Activated CD8-positive, alpha-beta T cell treated with anti-CD3 and anti-CD28 coated beads, Interleukin-2, amount 10 ng/mL, durations not matched to agents 7 days and 5 days (primary cell): ENCODE data around the gene FBXO17. TPM values are rescaled to one million over a fixed set of nuclear protein-coding genes. Genes with fewer than 3 reads are reported as not detected.

ENCODE experiments used
- ATAC-seq: fragments of 150-1000 bp; cut with Tn5 transposase; one replicate; pipeline ENCODE4 v1.10.0; 2021; ENCODE audit warnings: moderate library complexity
- CTCF ChIA-PET: fragments of 350-600 bp; sonication (Branson Sonifier 250); formaldehyde crosslinking; loops from one replicate; lab custom pipeline; 2021; ENCODE audit warnings: antibody characterized with exemption; lab: Charles Lee
- POLR2A ChIA-PET: fragments of 350-600 bp; sonication (Branson Sonifier 250); formaldehyde crosslinking; loops from one replicate; lab custom pipeline; 2021; ENCODE audit warnings: antibody characterized with exemption; lab: Charles Lee
- DNase-seq: peaks from one replicate; pipeline ENCODE4 v3.0.0-alpha.2; 2020
- H3K27ac Mint-ChIP-seq: one replicate; pipeline ENCODE4 v1.8.0; 2021; ENCODE audit warnings: mild to moderate bottlenecking, mixed read lengths
- H3K27me3 Mint-ChIP-seq: one replicate; pipeline ENCODE4 v1.8.0; 2021; ENCODE audit warnings: low read depth, mixed read lengths
- H3K36me3 Mint-ChIP-seq: one replicate; pipeline ENCODE4 v1.8.0; 2021; ENCODE audit warnings: low read depth, mixed read lengths
- H3K4me1 Mint-ChIP-seq: one replicate; pipeline ENCODE4 v1.8.0; 2021; ENCODE audit warnings: low read depth, mixed read lengths
- H3K4me3 Mint-ChIP-seq: one replicate; pipeline ENCODE4 v1.8.0; 2021; ENCODE audit warnings: mild to moderate bottlenecking, mixed read lengths
- H3K9me3 Mint-ChIP-seq: one replicate; pipeline ENCODE4 v1.8.0; 2022; ENCODE audit warnings: mixed read lengths; ENCODE audit not compliant: insufficient read depth
- total RNA-seq, 2 experiments: library from RNA; stranded (reverse); gene quantifications; one replicate each; pipeline ENCODE4 v1.2.3, GENCODE V29; 2021

The FBXO17 gene
- total RNA-seq, 2 experiments from 2014 or later = not detected

DNA sequence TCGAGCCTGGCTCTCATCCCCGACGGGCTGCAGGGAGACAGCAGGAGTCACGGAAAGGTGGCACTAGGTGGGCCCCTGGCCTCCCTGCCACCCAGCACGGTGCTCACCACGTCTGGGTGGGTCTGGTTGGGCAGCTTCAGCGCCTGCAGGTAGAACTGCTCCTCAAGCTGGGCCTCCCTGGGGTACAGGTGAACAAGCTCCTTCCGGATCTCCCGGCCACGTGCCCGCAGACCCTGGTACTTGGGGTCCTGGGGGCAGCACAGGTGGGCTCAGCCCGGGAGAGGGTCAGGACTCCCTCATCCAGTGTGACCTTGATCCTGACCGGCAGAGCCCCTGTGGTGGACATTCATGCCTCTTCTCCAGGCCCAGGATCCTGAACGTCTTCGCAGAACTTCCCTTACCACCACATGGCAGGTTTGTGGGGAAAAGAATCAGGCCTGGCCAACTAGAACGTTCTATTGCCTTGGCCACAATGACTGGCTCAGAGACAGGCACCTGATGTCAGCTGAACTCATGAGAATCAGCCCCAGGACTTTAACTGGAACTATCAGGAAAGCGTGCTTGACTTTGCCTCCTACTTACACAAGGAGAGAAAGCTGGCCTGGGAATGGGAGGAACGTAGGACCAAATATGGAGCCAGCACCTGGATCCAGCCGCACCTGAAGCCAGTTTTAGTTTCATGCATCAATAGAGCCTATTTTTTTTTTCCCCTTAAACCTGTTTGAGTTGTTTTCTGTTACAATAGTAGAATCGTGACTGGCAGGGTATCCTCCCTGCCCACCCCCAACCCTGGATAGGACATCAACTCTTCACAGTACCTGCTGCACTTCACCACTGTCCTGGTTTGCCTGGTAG, 53.9 kb downstream of the FBXO17 start:
- CTCF ChIA-PET = interaction anchor here (0.6 kb wide), 2 partner anchors 9 to 519 kb away, joined by 3 read pairs; partner anchors contain the start of genes FAM98C, MRPS12 and SARS2
- Mint-ChIP-seq H3K27ac (peak overlapping the region; percentile 10), H3K36me3 (peaks cover 21% of the 10 kb centered on the region)

DNA sequence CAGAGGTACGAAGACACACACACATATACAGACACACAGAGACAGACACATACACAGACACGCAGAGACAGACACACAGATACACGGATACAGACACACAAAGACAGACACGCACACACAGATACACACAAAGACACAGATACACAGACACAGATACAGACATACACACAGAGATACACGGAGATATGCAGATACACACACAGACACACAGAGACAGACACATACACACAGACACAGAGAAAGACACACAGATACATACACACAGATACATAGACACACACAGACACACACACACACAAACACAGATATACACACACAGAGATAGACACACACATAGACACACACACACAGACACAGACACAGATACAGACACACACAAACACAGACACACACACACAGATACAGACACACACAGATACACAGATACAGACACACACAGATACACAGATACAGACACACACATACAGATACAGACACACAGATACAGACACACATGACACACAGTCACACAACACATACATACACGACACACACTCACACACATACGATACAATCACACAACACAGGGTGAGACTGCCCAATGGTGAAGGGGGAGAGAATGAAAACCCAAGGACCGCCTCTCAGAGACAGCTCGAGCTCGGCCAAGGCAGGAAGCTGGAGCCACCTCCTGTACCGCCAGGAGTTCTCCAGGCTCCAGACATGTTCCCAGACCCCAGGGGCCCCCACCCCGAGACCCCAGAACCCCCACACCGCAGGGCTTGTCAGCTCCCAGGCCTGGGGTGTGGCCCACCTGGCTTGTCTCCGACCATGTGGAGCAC, 54.7 kb downstream of the FBXO17 start:
- peaks cover 2% of the 10 kb centered on the region for H3K4me1 Mint-ChIP-seq
- H3K4me3 Mint-ChIP-seq = no peak overlapping the region
- H3K27ac Mint-ChIP-seq = no peak overlapping the region
- POLR2A ChIA-PET = no interaction called here
- H3K9me3 Mint-ChIP-seq = no peaks in the 10 kb centered on the region
- CTCF ChIA-PET = interaction anchor here (0.6 to 4.2 kb wide), 2 partner anchors 10 to 518 kb away, joined by 3 to 18 read pairs; partner anchors contain the start of genes FAM98C, MRPS12 and SARS2
- H3K36me3 Mint-ChIP-seq = peaks cover 21% of the 10 kb centered on the region
- H3K27me3 Mint-ChIP-seq = no peaks in the 10 kb centered on the region
- DNase-seq = no peak
- no peak for ATAC-seq

More for the DNA sequence above, 53.9 kb downstream of the FBXO17 start:
- POLR2A ChIA-PET = no interaction called here
- Mint-ChIP-seq H3K4me1 (peaks cover 2% of the 10 kb centered on the region), H3K9me3 (no peaks in the 10 kb centered on the region), H3K27me3 (no peaks in the 10 kb centered on the region), H3K4me3 (no peak overlapping the region)
- ATAC-seq = no peak
- no peak for DNase-seq

DNA sequence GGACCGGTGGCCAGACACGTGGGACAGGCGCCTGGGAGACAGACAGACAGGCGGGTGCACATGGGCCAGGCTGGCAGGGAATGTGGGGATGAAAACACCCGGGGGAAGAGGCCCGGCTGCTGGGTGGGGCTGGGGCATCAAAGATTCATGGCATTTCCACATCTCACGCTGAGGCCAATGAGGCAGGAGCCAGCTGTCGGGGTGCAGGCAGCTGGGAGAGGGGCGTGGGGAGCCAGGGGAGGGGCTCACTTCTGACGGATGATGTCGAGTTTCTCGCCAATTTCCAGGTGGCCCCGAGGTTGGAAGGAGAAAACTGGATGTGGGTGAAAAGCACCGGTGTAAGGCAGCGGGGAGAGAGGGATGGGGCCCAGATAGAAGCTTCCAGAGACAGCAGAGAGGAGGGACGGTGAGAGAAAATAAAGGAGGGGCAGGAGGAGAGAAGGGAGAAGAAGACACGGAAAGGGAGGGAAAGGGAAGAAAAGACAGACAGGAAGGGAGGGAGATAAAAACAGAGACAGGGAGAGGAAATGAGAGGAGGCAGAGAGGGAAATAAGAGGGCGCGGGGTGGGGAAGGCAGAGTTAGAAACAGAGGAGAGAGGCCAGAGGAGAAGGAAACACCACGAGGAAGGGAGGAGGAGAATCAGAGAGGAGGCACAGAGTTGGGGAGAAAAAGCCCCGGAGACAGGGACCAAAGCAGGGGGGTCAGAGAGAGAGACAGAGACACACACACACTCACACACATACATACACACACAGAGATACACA, 55.5 kb downstream of the FBXO17 start:
- Mint-ChIP-seq H3K27ac (no peak overlapping the region), H3K9me3 (no peaks in the 10 kb centered on the region), H3K36me3 (peaks cover 16% of the 10 kb centered on the region), H3K4me3 (no peak overlapping the region), H3K4me1 (peaks cover 2% of the 10 kb centered on the region), H3K27me3 (no peaks in the 10 kb centered on the region)
- ATAC-seq (no peak), DNase-seq (no peak)
- ChIA-PET POLR2A (no interaction called here), CTCF (interaction anchor here (4.2 kb wide), 1 partner anchor 11 kb away, joined by 18 read pairs; the partner anchor contains the start of genes MRPS12 and SARS2)

DNA sequence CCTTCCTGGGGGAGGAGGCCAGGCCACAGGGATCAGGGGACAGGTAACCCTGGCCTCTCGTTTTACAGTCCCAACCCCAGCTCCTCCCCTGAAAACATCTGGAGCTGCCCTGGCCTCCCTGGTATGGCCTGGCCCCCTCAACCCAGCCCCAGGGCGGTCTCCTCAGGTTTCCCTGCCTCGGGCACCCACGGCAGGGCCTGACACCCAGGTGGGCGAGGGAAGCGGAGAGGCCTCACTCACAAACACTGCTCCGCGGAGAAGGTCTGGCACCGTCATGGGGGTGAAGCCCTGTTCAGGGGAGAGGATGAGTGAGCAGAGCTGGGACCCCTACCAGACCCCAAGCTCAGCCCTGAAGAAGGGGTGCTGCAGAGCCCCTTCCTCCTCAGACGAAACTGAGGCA, 57.0 kb downstream of the FBXO17 start:
- ATAC-seq = no peak
- no peak overlapping the region for H3K4me3 Mint-ChIP-seq
- H3K27me3 Mint-ChIP-seq = no peaks in the 10 kb centered on the region
- DNase-seq = no peak
- ChIA-PET POLR2A (no interaction called here), CTCF (interaction anchor here (1.3 to 4.2 kb wide), 2 partner anchors 12 to 18 kb away, joined by 3 to 18 read pairs; partner anchors contain the start of genes MRPS12, NFKBIB and SARS2)
- peaks cover 8% of the 10 kb centered on the region for H3K36me3 Mint-ChIP-seq
- no peak overlapping the region for H3K27ac Mint-ChIP-seq
- H3K4me1 Mint-ChIP-seq = no peaks in the 10 kb centered on the region
- H3K9me3 Mint-ChIP-seq = no peaks in the 10 kb centered on the region

DNA sequence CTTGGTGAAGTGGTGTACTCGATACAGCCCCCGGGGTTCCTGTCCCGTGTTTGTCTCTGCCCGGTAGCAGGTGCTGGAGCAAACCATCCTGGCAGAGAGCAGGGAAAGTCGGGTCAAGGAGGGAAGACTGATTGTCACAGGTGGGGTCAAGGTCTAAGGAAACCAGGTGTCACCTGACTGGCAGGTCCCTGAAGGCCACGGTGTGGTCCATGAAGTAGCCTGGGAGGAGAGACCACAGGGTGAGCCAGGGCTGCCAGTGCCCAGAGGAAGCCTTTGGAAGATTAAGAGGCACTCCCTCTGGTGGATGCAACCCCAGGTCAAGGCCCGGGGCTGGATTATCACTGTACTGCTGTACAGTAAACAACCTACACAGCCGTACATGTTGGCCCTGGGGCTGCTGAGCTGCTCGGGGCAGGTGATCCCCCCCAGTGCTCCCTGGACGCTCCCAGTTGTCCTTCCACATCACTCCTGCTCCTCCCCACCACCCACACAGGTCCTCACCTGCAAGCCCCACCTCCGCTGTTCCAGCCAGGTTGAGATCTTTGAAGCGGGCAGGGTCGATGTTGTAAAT, 57.5 kb downstream of the FBXO17 start:
- ChIA-PET CTCF (interaction anchor here (4.2 kb wide), 1 partner anchor 13 kb away, joined by 18 read pairs; the partner anchor contains the start of genes MRPS12 and SARS2), POLR2A (no interaction called here)
- Mint-ChIP-seq H3K27me3 (no peaks in the 10 kb centered on the region), H3K4me3 (no peak overlapping the region), H3K27ac (no peak overlapping the region), H3K36me3 (peaks cover 8% of the 10 kb centered on the region), H3K4me1 (peaks cover 2% of the 10 kb centered on the region), H3K9me3 (no peaks in the 10 kb centered on the region)
- DNase-seq (no peak), ATAC-seq (peak; percentile 42)

DNA sequence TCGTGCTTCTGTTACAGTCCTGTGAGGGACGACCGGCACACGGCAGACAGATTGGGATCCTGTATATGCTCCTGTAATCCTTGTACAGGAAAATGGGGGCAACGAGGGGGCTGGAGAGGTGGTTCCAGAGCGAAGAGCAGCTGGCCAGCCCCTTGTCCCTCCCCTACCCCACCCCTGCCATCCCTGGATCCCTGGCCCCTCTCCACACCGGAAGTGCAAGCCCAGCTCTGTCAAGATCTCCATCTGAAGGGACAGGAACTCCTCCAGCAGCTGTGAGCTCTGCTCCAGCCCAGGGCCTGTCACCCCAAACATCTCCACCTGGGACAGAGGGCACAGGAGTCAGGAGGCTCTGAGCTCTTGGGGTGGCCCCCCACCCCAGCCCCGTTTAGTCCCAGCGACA, 58.0 kb downstream of the FBXO17 start:
- Mint-ChIP-seq H3K9me3 (no peaks in the 10 kb centered on the region), H3K36me3 (peaks cover 8% of the 10 kb centered on the region), H3K27me3 (no peaks in the 10 kb centered on the region), H3K27ac (no peak overlapping the region), H3K4me1 (peaks cover 6% of the 10 kb centered on the region), H3K4me3 (no peak overlapping the region)
- CTCF ChIA-PET = interaction anchor here (4.2 kb wide), 1 partner anchor 13 kb away, joined by 18 read pairs; the partner anchor contains the start of genes MRPS12 and SARS2
- POLR2A ChIA-PET = no interaction called here
- no peak for ATAC-seq
- DNase-seq = no peak

DNA sequence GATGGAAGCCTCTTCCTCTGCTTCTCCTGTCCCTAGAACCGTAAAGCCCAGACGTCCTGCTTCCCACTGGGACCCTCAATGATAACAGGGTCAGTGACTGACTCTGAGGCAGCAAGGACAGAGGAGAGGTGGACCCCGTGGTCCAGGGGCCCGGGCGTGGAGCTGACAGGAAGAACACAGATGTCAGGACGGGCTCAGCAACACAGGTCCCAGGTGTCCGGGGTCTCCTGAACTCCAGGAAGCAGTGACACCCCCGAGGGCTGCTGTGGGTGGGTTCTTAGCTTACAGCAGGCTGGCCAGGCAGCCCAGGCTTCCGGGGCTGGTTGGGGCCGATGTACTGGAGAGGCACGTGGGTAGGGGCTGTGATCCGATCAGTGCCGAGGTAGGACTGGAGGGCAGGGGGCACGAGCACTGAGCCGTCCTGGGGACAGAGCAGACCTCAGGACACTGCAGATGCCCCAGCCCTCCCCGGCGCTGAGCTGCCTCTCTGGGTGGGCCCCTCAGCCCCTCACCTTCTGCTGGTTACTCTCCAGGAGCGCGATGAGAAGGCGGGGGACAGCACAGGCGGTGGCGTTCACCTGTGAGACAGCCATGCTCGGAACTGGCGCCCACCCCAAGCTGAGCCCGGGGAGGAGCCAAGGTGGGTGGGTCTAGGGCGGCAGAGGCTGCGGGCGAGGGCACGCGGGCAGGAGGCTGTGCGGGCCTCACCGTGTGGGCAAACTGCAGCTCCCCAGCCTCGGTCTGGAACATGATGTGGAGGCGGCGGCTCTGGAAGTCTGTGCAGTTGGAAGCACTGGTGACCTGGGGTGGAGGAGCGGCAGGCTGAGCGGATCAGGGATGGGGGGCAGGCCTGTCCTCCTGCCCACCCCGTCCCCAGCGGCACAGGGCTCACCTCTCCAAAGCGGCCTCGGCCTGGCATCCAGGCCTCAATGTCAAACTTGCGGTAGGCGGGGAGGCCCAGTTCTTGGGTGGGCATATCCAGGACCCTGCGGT, 59.9 kb downstream of the FBXO17 start:
- ChIA-PET POLR2A (interaction anchor here (1.8 kb wide), 1 partner anchor 15 kb away, joined by 6 read pairs; the partner anchor contains the start of genes MRPS12 and SARS2), CTCF (interaction anchor here (1.6 kb wide), 1 partner anchor 15 kb away, joined by 6 read pairs; the partner anchor contains the start of genes MRPS12 and SARS2)
- DNase-seq = no peak
- no peaks in the 10 kb centered on the region for H3K9me3 Mint-ChIP-seq
- no peaks in the 10 kb centered on the region for H3K27me3 Mint-ChIP-seq
- no peak overlapping the region for H3K4me3 Mint-ChIP-seq
- H3K27ac Mint-ChIP-seq = no peak overlapping the region
- no peaks in the 10 kb centered on the region for H3K36me3 Mint-ChIP-seq
- no peak for ATAC-seq
- peaks cover 6% of the 10 kb centered on the region for H3K4me1 Mint-ChIP-seq

DNA sequence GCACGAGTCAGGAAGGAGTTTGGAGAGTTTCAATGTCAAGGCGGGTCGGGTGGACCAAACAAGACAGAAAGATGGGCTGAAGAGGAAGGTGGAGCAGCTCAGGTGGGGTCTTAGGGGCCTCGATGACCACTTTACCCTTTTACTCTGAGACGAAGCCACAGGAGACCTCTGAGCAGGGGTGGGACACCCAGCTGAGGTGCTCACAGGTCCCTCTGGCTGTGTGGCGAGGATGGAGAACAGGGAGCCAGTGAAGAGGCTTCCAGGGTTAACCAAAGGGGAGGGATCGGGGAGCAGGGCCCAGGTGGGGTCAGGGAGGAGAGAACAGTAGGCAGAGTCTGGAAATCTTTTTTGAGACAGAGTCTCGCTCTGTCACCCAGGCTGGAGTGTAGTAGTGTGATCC, 61.6 kb downstream of the FBXO17 start:
- H3K27ac Mint-ChIP-seq = peak overlapping the region; percentile 22

DNA sequence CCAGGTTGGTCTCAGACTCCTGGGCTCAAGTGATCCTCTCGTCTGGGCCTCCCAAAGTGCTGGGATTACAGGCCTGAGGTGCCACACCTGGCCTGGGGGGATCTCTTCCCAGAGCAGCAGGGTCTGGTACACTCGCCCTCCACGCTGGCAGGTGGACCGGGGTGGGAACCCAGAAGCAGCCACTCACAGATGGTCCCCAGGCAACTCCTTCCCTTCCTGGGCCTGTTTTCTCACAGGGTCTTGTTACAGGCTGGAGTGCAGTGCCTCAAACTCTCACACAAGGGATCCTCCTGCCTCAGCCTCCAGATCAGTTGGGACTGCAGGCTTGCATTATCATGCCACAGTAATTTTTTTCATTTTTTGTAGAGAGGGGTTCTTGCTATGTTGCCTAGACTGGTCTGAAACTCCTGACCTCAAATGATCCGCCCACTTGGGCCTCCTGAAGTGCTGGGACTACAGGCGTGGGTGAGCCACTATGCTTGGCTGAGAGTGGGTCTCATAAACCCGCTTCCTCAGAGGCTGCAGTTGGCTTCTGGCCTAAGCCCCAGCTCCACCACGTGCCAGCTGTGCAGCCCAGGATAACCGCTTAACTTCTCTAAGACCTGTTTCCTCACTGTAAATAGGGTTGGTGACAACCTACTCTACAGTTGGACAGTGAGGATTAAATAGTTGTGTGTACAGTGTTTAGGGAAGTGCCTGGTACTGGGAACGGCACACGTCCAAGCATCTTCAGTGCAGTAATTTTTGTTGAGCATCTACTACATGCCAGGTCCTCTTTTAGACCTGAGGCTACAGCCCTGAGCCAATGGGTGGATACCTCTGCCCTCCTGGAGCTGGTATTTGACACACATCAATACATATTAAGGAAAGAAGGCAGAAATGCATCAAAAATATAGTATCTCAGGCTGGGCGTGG, 62.7 kb downstream of the FBXO17 start:
- no peaks in the 10 kb centered on the region for H3K27me3 Mint-ChIP-seq
- no peak for DNase-seq
- H3K36me3 Mint-ChIP-seq = peaks cover 7% of the 10 kb centered on the region
- H3K4me3 Mint-ChIP-seq = no peak overlapping the region
- CTCF ChIA-PET = interaction anchor here (1.7 to 2.0 kb wide), 2 partner anchors 18 to 21 kb away, joined by 4 to 6 read pairs; partner anchors contain the start of genes MRPS12 and SARS2
- no peak for ATAC-seq
- H3K4me1 Mint-ChIP-seq = peaks cover 15% of the 10 kb centered on the region
- POLR2A ChIA-PET = interaction anchor here (1.5 kb wide), 1 partner anchor 13 kb away, joined by 5 read pairs; the partner anchor contains the start of genes NFKBIB and SIRT2
- H3K9me3 Mint-ChIP-seq = no peaks in the 10 kb centered on the region
- peak overlapping the region; percentile 61 for H3K27ac Mint-ChIP-seq

More for the DNA sequence above, 61.6 kb downstream of the FBXO17 start:
- H3K4me1 Mint-ChIP-seq = peaks cover 9% of the 10 kb centered on the region
- H3K9me3 Mint-ChIP-seq = no peaks in the 10 kb centered on the region
- no peak for ATAC-seq
- H3K4me3 Mint-ChIP-seq = no peak overlapping the region
- ChIA-PET POLR2A (interaction anchor here (1.5 kb wide), 1 partner anchor 14 kb away, joined by 5 read pairs; the partner anchor contains the start of genes NFKBIB and SIRT2), CTCF (interaction anchor here (1.7 to 2.0 kb wide), 2 partner anchors 17 to 19 kb away, joined by 4 to 6 read pairs; partner anchors contain the start of genes MRPS12 and SARS2)
- no peaks in the 10 kb centered on the region for H3K36me3 Mint-ChIP-seq
- no peak for DNase-seq
- H3K27me3 Mint-ChIP-seq = no peaks in the 10 kb centered on the region
